Neural cell (in vitro differentiated cells): ENCODE results near the gene ARF1.

Experiments
- EP300 ChIP-seq: fragments of 450-650 bp; conservative IDR thresholded peaks from 2 replicates; pipeline ENCODE4 v1.6.1; 2014; ENCODE audit warnings: antibody characterized with exemption, mild to moderate bottlenecking, moderate library complexity; ENCODE audit not compliant: poor library complexity, severe bottlenecking
- EZH2 ChIP-seq: fragments of 200-600, 300-800 bp; shearing (Covaris generic), sonication (generic); IDR thresholded peaks from 2 replicates; pipeline ENCODE4 v1.6.1; 2014; ENCODE audit warnings: antibody characterized with exemption, low read length, borderline replicate concordance, mild to moderate bottlenecking; ENCODE audit not compliant: insufficient read depth, poor library complexity, severe bottlenecking
- TAF1 ChIP-seq: IDR thresholded peaks from 2 replicates; pipeline ENCODE4 v1.6.1; 2012; ENCODE audit warnings: low read depth
- TF ChIP-seq, protein P1 (sequence below): fragments of 450-650 bp; IDR thresholded peaks from 2 replicates; pipeline ENCODE4 v1.5.1; 2014; ENCODE audit warnings: antibody characterized with exemption, mild to moderate bottlenecking, moderate library complexity; ENCODE audit not compliant: poor library complexity, severe bottlenecking

DNA sequence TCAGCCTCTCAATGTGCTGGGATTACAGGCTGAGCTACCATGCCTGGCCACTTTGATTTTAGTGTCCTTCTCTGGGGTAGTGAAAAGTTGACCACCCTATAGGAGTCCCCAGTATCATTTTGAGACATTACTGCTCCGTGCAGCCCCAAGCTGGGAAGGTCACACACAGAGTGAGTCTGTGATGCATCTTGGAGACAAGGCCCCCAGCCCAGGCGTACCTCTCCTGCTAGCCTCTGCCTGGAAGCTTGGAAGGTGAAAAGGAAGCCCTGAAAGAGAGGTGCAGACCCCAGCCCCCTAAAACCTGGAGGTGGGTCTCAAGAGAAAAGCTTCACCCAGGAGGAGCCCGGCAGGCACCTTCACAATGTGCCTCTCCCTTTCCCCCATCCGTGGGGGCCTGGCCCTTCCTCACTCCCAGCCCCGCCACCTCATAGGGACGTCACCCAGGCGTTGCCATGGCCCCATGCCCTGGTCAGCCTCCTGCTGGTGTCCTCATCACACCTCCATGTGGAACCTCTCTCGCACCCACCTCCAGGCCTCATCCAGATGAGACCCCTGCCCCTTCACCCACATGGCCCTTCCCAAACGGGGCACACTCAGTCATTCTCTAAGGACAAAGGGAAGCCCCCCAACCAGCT is 5.6 kb upstream of the ARF1 start:
- TF ChIP-seq, protein P1, sequence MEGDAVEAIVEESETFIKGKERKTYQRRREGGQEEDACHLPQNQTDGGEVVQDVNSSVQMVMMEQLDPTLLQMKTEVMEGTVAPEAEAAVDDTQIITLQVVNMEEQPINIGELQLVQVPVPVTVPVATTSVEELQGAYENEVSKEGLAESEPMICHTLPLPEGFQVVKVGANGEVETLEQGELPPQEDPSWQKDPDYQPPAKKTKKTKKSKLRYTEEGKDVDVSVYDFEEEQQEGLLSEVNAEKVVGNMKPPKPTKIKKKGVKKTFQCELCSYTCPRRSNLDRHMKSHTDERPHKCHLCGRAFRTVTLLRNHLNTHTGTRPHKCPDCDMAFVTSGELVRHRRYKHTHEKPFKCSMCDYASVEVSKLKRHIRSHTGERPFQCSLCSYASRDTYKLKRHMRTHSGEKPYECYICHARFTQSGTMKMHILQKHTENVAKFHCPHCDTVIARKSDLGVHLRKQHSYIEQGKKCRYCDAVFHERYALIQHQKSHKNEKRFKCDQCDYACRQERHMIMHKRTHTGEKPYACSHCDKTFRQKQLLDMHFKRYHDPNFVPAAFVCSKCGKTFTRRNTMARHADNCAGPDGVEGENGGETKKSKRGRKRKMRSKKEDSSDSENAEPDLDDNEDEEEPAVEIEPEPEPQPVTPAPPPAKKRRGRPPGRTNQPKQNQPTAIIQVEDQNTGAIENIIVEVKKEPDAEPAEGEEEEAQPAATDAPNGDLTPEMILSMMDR, result no peak
- no peak for TF ChIP-seq EP300
- no peak for TF ChIP-seq EZH2
- no peak for TF ChIP-seq TAF1
